ENCODE data around the gene NECTIN2.
"Not testable (repeated sequence)": the region's sequence is repeated elsewhere in the genome, so short reads cannot be mapped to it uniquely, and the experiment has no call there.

NECTIN2 gene

DNA sequence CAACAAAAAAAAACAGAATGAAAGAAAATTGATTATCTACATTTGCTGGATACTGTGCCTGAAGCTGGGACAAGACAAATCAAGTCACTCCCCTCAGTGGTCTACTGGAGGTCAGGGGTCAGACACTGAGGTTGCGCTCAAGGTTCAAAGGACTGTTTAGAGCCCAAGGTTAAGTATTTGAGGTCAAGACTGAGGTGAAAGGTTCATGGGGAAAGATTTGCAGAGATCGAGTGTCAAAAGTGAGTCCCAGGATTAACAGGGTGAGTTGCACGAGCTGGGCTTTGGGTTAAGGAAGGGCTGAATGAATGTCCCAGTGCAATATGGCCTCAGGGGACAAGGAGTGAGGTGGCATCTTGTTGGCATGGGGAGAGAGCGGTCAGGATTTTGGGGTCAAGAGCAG is 41.6 kb downstream of the NECTIN2 start:
- DNase-seq = no peak

DNA sequence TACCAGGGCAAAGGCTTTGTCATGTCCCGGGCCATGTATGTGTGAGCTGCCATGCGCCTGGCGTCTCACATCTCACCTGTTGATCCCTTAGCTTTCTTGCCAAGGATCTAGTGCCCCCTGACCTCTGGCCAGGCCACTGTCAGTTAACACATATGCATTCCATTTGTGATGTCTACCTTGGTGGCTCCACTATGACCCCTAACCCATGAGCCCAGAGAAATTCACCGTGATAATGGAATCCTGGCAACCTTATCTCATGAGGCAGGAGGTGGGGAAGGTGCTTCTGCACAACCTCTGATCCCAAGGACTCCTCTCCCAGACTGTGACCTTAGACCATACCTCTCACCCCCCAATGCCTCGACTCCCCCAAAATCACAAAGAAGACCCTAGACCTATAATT is 42.2 kb downstream of the NECTIN2 start:
- DNase-seq = not testable (repeated sequence)

DNA sequence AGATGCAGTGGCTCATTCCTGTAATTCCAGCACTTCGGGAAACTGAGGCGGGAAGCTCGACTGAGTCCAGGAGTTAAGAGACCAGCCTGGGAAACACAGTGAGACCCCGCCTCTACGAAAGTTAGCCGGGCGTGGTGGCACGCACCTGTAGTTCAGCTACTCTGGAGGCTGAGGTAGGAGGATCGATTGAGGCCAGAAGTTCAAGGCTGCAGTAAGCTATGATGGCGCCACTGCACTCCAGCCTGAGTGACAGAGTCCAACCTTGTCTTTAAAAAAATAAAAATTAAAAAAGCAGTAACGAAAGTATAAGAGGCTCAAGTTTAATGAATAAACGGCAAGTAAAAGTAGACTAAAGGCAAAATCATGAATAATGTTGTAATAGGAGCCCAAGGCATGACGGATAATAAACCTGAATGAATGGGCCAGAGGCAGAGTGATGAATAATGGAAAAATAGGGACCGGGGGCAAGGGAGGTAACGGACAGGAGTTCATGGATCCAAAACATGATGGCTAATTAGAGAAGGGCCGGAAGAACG is 43.8 kb downstream of the NECTIN2 start:
- DNase-seq = no peak

DNA sequence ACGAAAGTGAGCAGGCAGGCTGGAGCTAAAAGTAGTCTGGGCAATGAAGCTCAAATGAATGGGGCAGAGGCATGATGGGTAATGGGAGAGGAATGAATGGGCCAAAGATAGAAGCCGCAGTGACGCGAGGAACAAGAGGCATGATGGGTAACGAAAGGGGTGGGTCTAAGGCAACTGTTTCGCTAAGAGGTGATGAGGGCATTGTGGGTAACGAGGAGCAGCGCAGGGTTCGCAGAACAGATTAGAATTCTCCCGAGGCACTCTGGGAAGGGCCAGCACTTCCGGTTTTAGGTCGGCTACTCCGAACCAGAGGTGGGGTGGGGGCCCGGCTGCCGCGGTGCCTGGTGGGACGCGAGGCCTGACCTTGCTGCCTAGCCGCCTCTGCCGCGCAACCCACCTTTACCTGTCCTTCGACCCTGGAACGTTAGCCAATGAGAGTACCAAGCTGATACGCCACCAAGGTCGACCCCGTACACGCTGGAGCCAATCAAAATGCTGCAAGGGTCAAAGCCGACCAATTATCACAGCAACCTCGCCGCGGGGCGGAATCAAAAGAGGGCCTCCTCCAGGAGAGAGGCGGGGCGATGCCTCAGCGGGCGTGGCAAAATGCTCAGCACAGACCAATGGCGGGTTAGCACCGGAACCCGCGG is 44.4 kb downstream of the NECTIN2 start:
- peak; percentile 100 for DNase-seq

DNA sequence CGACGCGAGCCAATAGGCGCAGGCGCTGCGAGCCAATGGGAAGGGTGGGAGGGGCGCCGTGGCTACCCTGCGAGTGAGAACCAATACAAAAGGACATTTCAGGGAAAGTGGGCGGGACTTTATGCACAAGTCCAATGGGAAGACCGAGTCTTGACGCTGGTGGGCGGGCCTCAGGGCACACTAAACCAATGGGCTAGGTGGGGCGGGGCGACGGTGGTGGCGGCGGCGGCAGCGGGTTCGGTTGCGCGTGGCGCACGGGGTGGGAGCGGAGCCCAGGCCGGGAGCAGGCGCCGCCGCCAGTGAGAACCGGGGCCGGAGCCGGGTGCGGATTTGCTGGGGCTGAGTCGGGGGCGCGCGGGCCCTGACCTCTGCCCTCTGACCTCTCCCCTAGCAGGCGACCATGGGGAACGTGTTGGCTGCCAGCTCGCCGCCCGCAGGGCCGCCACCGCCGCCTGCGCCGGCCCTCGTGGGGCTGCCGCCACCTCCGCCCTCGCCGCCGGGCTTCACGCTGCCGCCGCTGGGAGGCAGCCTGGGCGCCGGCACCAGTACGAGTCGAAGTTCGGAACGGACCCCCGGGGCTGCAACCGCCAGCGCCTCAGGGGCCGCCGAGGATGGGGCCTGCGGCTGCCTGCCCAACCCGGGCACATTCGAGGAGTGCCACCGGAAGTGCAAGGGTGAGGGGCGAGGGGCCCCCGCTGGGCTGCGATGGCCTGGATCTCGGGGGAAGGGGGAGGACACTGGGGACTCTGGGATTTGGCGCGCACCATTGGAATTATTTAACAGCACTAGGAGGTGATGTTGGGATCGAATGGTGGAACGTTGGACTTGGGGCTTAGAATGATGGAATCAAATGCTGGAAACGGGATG is 45.2 kb downstream of the NECTIN2 start, which contains the start of gene TOMM40:
TOMM40 (plus strand) TSS at position 239 of the 867 bp plus-strand sequence; CDS start at position 401, 162 bp downstream.
- DNase-seq = peak; percentile 19

DNA sequence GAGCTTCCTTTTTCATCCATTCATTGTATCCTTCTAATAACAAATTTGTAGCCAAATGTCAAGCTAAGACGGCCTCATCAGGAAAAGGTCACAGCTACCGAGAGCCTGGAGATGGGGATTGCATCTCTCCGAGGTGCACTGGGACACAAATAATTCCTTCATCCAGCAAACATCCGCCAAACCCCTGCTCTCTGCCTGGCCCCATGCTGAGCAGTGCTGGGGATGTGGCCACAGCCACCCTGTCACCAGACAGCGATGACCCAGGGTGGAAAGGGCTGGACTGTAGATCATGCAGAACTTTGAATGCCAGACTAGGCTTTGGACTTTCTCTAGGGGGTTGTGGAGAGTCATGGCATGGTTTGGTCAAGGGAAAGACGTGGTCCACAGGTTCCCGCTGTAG is 46.8 kb downstream of the NECTIN2 start:
- DNase-seq = no peak

DNA sequence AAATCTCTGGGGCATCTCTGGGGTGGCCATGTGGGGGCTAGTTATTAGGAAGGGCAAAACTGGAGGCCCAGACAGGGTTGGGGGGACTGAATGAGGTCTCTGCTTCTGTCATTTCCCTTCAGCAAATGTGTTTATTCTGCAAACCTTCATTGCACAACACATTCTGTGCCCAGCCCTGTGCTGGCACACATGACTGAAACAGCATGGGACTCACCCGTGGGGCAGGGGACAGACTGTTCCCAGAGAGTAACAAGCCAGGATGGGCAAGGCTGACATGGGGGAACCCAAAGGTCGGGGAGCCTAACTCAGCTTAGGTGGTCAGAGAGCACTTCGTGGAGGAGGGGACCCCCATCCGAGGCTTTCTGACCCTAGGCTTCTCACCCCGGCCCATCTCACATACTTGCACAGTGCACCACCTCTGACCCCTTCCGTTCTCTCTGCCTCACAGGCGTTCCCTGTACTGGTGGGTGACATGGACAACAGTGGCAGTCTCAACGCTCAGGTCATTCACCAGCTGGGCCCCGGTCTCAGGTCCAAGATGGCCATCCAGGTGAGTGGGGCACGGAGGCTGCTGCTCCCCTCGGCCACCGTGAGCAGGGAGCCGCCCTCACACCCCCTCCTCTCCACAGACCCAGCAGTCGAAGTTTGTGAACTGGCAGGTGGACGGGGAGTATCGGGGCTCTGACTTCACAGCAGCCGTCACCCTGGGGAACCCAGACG is 47.4 kb downstream of the NECTIN2 start:
- DNase-seq = no peak

DNA sequence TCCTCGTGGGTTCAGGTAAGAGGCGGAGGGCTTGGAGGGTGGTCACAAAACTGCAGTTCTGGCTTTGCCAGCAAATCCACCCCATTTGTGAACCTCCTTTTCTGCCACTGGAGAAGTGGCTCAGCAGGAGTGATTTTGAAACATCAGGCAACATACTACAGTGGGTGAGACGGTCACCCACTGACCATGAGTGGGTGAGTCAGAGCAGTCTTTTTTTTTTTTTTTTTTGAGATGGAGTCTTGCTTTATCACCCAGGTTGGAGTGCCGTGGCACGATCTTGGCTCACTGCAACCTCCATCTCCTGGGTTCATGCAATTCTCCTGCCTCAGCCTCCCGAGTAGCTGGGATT is 47.9 kb downstream of the NECTIN2 start:
- DNase-seq = no peak

DNA sequence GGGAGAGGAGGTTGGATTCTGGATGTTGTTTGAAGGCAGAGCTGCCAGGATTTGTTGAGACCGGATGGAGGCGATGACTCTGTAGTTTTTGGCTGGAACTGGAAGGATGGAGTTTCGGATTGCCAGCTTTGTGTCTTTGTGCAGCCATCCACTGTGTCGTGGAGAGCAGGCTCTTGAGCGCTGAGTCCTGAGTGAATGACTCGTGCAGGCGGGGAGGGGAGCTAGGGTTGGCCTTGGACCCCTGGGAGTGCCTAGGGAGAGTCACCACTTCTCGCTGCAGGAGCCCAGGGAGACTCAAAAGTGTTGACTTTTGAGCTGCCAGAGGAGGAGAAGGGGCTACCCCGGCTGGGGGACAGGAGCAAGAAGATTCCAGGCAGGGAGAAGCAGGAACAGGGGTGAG is 48.8 kb downstream of the NECTIN2 start:
- no peak for DNase-seq

DNA sequence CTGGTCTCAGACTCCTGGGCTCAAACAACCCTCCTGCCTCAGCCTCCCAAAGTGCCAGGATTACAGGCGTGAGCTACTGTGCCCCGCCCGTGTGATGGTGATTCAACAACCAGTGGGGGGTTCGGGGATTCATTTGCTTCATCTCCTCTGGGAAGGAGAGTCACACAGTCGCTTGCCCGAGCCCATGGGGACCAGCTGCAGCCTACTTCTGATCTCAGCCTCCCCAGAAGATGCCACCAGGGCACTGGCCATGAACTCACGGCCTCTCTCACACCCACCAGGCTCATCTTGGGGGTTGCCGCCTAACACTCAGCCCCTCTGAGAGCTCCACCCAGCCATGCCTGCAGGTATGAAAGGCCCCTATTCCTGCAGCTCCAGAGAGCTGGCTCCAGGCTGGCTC is 51.7 kb downstream of the NECTIN2 start:
- DNase-seq = no peak

DNA sequence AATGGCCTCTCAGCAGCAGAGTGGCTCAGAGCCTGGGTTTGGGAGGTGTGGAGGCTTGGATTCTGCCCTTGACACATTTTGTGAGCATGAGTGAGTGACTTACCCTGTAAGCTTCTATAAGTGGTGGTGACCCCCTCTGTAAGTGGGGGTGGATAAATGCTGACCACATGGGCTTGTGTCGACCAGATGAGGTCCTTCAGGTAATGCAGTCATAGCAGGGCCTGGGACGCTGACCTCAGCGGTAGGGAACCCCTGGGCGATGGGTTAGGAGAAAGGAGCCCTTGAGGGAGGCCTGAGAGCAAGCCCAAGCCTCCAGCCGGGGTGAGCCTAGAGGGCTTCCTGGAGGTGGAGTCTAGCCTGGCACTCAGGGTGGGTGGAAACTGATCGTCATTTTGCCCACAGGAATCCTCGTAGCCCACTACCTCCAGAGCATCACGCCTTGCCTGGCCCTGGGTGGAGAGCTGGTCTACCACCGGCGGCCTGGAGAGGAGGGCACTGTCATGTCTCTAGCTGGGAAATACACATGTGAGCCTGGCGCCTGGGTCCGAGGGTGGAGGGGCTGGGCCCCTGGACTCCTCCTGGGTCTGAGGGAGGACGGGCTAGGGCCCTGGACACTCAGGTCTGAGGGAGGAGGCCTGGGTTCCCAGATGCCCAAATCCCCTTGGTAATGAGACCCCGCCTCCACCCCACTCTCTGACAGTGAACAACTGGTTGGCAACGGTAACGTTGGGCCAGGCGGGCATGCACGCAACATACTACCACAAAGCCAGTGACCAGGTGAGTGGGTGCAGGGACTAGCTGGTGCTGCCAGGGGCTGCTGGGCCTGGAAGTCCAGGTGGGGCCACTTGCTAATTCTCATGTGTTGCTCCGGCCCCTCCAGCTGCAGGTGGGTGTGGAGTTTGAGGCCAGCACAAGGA is 54.5 kb downstream of the NECTIN2 start:
- DNase-seq = no peak

DNA sequence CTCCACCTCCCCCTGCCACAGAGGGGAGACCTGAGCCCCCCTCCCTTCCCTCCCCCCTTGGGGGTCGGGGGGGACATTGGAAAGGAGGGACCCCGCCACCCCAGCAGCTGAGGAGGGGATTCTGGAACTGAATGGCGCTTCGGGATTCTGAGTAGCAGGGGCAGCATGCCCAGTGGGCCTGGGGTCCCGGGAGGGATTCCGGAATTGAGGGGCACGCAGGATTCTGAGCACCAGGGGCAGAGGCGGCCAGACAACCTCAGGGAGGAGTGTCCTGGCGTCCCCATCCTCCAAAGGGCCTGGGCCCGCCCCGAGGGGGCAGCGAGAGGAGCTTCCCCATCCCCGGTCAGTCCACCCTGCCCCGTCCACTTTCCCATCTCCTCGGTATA is 57.1 kb downstream of the NECTIN2 start:
- DNase-seq = no peak

DNA sequence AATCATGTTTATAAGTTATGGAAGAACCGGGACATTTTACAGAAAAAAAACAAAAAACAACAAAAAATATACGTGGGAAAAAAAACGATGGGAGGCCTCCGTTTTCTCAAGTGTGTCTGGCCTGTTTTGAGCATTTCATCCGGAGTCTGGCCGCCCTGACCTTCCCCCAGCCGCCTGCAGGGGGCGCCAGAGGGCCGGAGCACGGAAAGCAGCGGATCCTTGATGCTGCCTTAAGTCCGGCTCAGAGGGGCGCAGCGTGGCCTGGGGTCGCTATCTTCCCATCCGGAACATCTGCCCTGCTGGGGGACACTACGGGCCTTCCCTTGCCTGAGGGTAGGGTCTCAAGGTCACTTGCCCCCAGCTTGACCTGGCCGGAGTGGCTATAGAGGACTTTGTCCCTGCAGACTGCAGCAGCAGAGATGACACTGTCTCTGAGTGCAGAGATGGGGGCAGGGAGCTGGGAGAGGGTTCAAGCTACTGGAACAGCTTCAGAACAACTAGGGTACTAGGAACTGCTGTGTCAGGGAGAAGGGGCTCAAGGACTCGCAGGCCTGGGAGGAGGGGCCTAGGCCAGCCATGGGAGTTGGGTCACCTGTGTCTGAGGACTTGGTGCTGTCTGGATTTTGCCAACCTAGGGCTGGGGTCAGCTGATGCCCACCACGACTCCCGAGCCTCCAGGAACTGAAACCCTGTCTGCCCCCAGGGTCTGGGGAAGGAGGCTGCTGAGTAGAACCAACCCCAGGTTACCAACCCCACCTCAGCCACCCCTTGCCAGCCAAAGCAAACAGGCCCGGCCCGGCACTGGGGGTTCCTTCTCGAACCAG is 57.7 kb downstream of the NECTIN2 start:
- peak; percentile 70 for DNase-seq

DNA sequence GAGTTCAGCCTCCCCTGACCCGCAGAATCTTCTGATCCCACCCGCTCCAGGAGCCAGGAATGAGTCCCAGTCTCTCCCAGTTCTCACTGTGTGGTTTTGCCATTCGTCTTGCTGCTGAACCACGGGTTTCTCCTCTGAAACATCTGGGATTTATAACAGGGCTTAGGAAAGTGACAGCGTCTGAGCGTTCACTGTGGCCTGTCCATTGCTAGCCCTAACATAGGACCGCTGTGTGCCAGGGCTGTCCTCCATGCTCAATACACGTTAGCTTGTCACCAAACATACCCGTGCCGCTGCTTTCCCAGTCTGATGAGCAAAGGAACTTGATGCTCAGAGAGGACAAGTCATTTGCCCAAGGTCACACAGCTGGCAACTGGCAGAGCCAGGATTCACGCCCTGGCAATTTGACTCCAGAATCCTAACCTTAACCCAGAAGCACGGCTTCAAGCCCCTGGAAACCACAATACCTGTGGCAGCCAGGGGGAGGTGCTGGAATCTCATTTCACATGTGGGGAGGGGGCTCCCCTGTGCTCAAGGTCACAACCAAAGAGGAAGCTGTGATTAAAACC is 58.4 kb downstream of the NECTIN2 start:
- DNase-seq = peak; percentile 24

DNA sequence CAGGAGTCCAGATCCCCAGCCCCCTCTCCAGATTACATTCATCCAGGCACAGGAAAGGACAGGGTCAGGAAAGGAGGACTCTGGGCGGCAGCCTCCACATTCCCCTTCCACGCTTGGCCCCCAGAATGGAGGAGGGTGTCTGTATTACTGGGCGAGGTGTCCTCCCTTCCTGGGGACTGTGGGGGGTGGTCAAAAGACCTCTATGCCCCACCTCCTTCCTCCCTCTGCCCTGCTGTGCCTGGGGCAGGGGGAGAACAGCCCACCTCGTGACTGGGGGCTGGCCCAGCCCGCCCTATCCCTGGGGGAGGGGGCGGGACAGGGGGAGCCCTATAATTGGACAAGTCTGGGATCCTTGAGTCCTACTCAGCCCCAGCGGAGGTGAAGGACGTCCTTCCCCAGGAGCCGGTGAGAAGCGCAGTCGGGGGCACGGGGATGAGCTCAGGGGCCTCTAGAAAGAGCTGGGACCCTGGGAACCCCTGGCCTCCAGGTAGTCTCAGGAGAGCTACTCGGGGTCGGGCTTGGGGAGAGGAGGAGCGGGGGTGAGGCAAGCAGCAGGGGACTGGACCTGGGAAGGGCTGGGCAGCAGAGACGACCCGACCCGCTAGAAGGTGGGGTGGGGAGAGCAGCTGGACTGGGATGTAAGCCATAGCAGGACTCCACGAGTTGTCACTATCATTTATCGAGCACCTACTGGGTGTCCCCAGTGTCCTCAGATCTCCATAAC is 59.5 kb downstream of the NECTIN2 start, which contains the start of gene APOE:
APOE (plus strand) TSS at position 360 of the 724 bp plus-strand sequence. CDS start 829 bp downstream, outside the sequence.
- DNase-seq = peak; percentile 43

DNA sequence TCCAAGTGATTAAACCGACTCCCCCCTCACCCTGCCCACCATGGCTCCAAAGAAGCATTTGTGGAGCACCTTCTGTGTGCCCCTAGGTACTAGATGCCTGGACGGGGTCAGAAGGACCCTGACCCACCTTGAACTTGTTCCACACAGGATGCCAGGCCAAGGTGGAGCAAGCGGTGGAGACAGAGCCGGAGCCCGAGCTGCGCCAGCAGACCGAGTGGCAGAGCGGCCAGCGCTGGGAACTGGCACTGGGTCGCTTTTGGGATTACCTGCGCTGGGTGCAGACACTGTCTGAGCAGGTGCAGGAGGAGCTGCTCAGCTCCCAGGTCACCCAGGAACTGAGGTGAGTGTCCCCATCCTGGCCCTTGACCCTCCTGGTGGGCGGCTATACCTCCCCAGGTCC is 61.5 kb downstream of the NECTIN2 start:
- DNase-seq = no peak

DNA sequence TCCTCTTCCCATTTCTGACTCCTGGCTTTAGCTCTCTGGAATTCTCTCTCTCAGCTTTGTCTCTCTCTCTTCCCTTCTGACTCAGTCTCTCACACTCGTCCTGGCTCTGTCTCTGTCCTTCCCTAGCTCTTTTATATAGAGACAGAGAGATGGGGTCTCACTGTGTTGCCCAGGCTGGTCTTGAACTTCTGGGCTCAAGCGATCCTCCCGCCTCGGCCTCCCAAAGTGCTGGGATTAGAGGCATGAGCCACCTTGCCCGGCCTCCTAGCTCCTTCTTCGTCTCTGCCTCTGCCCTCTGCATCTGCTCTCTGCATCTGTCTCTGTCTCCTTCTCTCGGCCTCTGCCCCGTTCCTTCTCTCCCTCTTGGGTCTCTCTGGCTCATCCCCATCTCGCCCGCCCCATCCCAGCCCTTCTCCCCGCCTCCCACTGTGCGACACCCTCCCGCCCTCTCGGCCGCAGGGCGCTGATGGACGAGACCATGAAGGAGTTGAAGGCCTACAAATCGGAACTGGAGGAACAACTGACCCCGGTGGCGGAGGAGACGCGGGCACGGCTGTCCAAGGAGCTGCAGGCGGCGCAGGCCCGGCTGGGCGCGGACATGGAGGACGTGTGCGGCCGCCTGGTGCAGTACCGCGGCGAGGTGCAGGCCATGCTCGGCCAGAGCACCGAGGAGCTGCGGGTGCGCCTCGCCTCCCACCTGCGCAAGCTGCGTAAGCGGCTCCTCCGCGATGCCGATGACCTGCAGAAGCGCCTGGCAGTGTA is 62.2 kb downstream of the NECTIN2 start:
- DNase-seq = no peak

DNA sequence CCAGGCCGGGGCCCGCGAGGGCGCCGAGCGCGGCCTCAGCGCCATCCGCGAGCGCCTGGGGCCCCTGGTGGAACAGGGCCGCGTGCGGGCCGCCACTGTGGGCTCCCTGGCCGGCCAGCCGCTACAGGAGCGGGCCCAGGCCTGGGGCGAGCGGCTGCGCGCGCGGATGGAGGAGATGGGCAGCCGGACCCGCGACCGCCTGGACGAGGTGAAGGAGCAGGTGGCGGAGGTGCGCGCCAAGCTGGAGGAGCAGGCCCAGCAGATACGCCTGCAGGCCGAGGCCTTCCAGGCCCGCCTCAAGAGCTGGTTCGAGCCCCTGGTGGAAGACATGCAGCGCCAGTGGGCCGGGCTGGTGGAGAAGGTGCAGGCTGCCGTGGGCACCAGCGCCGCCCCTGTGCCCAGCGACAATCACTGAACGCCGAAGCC is 62.8 kb downstream of the NECTIN2 start:
- DNase-seq = no peak

DNA sequence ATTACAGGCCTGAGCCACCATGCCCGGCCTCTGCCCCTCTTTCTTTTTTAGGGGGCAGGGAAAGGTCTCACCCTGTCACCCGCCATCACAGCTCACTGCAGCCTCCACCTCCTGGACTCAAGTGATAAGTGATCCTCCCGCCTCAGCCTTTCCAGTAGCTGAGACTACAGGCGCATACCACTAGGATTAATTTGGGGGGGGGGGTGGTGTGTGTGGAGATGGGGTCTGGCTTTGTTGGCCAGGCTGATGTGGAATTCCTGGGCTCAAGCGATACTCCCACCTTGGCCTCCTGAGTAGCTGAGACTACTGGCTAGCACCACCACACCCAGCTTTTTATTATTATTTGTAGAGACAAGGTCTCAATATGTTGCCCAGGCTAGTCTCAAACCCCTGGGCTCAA is 63.7 kb downstream of the NECTIN2 start:
- DNase-seq = peak; percentile 80
